ENCODE data around the gene ZC3H4. TPM values are rescaled to one million over a fixed set of nuclear protein-coding genes. Genes with fewer than 3 reads are reported as not detected.
A peak's percentile ranks its signal among the peaks of the same experiment; 100 is the strongest.

The ZC3H4 gene
- total RNA-seq, 4 donors from 2014 or later, result 26.2 to 34.7 (median 30.2) TPM

GRCh38 chr19:47110521-47111005, 3.0 kb downstream of the ZC3H4 start:
- Histone ChIP-seq H3K27ac (replicated peaks in 1 of 4) (peak overlapping the region; percentile 100), H3K4me3 (peak overlapping the region; percentile 94 to 98 (median 96)), H3K4me1 (peaks cover 41 to 63% (median 58%) of the 10 kb centered on the region in 4 donors), H3K27me3 (no peaks in the 10 kb centered on the region), H3K9me3 (no peaks in the 10 kb centered on the region), H3K36me3 (no peaks in the 10 kb centered on the region)
- TF ChIP-seq EP300 (IDR thresholded peaks at IDR 0.05) (no peak), POLR2AphosphoS5 (IDR thresholded peaks at IDR 0.05) (peak in 1 of 2 donors; percentile 13)
- DNase-seq (ENCODE audit: extremely low spot score), result no peak
- WGBS, result 4% methylated on average over 12 of the region's 12 CpGs
- intact Hi-C loops (cut with DNase I), result no loop called here

GRCh38 chr19:47109541-47110375, 3.8 kb downstream of the ZC3H4 start:
- Histone ChIP-seq H3K4me3 (peak overlapping the region; percentile 94 to 98 (median 96)), H3K4me1 (peaks cover 41 to 70% (median 66%) of the 10 kb centered on the region in 4 donors), H3K27ac (replicated peaks in 1 of 4) (peak overlapping the region; percentile 100), H3K9me3 (no peaks in the 10 kb centered on the region), H3K27me3 (no peaks in the 10 kb centered on the region), H3K36me3 (peaks cover 0 to 4% (median 2%) of the 10 kb centered on the region in 4 donors)
- TF ChIP-seq POLR2AphosphoS5 (IDR thresholded peaks at IDR 0.05) (peak in 1 of 2 donors; percentile 13), POLR2A (IDR thresholded peaks at IDR 0.05; ENCODE audit: low read depth) (no peak)
- no peak for DNase-seq (ENCODE audit: extremely low spot score)
- intact Hi-C loops (cut with DNase I), result no loop called here
- WGBS, result 8% methylated on average over 15 of the region's 15 CpGs

DNA sequence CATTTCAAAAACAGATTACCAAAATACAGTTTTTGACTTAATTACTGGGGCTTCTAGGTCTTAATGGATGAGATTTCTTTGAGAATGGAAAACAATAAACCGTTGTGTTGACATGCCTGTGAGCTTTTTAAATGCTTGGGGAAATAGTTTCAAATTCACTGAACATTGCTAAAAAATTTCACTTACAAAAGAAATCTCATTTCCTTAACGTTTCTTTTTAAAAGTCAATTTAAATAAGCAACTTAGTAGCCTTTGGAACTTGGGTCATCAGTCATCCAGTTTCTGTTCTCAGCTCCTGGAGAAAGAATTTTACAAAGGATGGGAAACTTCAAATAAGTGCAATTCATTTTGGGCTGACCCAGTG, 4.4 kb downstream of the ZC3H4 start:
- peak overlapping the region; percentile 100 for H3K27ac ChIP-seq (replicated peaks in 1 of 4)
- DNase-seq (ENCODE audit: extremely low spot score), result no peak
- H3K4me3 ChIP-seq, result peak overlapping the region; percentile 94 to 98 (median 96)
- no peaks in the 10 kb centered on the region for H3K27me3 ChIP-seq
- peaks cover 41 to 71% (median 67%) of the 10 kb centered on the region in 4 donors for H3K4me1 ChIP-seq
- H3K9me3 ChIP-seq, result no peaks in the 10 kb centered on the region
- TF ChIP-seq, protein P1, sequence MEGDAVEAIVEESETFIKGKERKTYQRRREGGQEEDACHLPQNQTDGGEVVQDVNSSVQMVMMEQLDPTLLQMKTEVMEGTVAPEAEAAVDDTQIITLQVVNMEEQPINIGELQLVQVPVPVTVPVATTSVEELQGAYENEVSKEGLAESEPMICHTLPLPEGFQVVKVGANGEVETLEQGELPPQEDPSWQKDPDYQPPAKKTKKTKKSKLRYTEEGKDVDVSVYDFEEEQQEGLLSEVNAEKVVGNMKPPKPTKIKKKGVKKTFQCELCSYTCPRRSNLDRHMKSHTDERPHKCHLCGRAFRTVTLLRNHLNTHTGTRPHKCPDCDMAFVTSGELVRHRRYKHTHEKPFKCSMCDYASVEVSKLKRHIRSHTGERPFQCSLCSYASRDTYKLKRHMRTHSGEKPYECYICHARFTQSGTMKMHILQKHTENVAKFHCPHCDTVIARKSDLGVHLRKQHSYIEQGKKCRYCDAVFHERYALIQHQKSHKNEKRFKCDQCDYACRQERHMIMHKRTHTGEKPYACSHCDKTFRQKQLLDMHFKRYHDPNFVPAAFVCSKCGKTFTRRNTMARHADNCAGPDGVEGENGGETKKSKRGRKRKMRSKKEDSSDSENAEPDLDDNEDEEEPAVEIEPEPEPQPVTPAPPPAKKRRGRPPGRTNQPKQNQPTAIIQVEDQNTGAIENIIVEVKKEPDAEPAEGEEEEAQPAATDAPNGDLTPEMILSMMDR (IDR thresholded peaks at IDR 0.05), result no peak
- TF ChIP-seq POLR2A (IDR thresholded peaks at IDR 0.05; ENCODE audit: low read depth) (no peak), EP300 (IDR thresholded peaks at IDR 0.05) (no peak), POLR2AphosphoS5 (IDR thresholded peaks at IDR 0.05) (no peak)
- WGBS, result 26% methylated on average over 2 of the region's 2 CpGs
- H3K36me3 ChIP-seq, result peaks cover 0 to 4% (median 2%) of the 10 kb centered on the region in 4 donors
- intact Hi-C loops (cut with DNase I), result no loop called here

DNA sequence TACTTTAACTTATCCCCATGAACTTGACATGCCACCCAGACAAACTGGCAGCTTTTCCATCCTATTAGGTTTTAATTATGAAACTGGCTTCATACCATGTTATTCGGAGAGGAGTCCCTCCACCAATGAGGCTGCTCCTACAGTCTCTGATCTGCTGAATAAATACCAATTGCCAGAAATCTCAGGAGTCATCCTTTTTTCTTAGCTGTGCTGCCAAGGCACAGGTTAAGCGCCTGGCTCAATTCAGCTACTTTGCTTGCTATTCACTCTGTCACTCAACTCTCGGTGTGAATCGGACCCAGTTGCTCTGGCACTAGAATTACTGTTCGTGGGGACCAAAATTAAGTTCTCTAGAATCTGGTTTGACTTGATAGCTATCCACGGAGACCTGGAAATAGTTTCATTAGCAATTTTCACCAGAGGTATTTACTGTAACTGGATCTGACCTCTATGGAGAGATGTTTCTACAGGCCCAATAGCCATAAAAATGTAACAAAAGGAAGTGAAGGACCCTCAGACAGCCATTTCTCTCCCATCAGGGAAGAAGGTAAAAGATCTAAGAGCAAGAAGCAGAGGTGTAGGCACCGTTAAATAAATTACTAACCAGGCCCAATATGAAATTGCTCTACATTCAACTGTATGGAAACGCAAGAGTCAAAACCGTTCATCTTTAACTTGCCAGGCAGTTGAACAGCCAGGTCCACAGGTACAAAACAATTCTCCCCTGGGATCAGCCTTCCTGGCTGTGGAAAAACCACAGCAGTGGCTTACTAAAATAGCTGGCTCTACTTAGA, 5.4 kb downstream of the ZC3H4 start:
- 54% methylated on average over 9 of the region's 9 CpGs for WGBS
- Histone ChIP-seq H3K9me3 (no peaks in the 10 kb centered on the region), H3K4me1 (peaks cover 41 to 76% (median 71%) of the 10 kb centered on the region in 4 donors), H3K4me3 (no peak overlapping the region), H3K27ac (replicated peaks in 1 of 4) (peak overlapping the region; percentile 100), H3K36me3 (peaks cover 0 to 4% (median 2%) of the 10 kb centered on the region in 4 donors), H3K27me3 (no peaks in the 10 kb centered on the region)
- intact Hi-C loops (cut with DNase I), result no loop called here
- DNase-seq (ENCODE audit: extremely low spot score), result no peak
- TF ChIP-seq POLR2AphosphoS5 (IDR thresholded peaks at IDR 0.05), result peak in 1 of 2 donors; percentile 4
- no peak for TF ChIP-seq EP300 (IDR thresholded peaks at IDR 0.05)

GRCh38 chr19:47107202-47107952, 6.2 kb downstream of the ZC3H4 start:
- TF ChIP-seq POLR2AphosphoS5 (IDR thresholded peaks at IDR 0.05) (peak in 1 of 2 donors; percentile 36), POLR2A (IDR thresholded peaks at IDR 0.05; ENCODE audit: low read depth) (no peak), EP300 (IDR thresholded peaks at IDR 0.05) (no peak)
- TF ChIP-seq, protein P1 (IDR thresholded peaks at IDR 0.05), result no peak
- H3K27ac ChIP-seq (replicated peaks in 1 of 4), result peak overlapping the region; percentile 100
- intact Hi-C loops (cut with DNase I), result no loop called here
- 27% methylated on average over 8 of the region's 9 CpGs for WGBS
- H3K9me3 ChIP-seq, result no peaks in the 10 kb centered on the region
- peaks cover 0 to 4% (median 2%) of the 10 kb centered on the region in 4 donors for H3K36me3 ChIP-seq
- no peak for DNase-seq (ENCODE audit: extremely low spot score)
- no peaks in the 10 kb centered on the region for H3K27me3 ChIP-seq
- peak overlapping the region in 1 of 4 donors; percentile 11 for H3K4me3 ChIP-seq
- peaks cover 49 to 84% (median 79%) of the 10 kb centered on the region in 4 donors for H3K4me1 ChIP-seq
